IgD-negative memory B cell (primary cell): ENCODE results near the gene RBMS3. TPM values are rescaled to one million over a fixed set of nuclear protein-coding genes. Genes with fewer than 3 reads are reported as not detected.

Source experiments
- H3K27ac Mint-ChIP-seq, 3 donors: one replicate each; pipeline ENCODE4 v1.8.0; 2020 to 2022; ENCODE audit warnings: mild to moderate bottlenecking in 3 of 3, mixed read lengths in 3 of 3, moderate library complexity in 1 of 3
- H3K27me3 Mint-ChIP-seq: one replicate; pipeline ENCODE4 v1.8.0; 2021; ENCODE audit warnings: mixed read lengths
- H3K36me3 Mint-ChIP-seq: one replicate; pipeline ENCODE4 v1.8.0; 2020; ENCODE audit warnings: mild to moderate bottlenecking, mixed read lengths
- H3K4me1 Mint-ChIP-seq, 3 donors: one replicate each; pipeline ENCODE4 v1.8.0; 2020 to 2022; ENCODE audit warnings: mixed read lengths in 3 of 3, mild to moderate bottlenecking in 1 of 3
- H3K4me3 Mint-ChIP-seq, 4 donors: one replicate each; pipeline ENCODE4 v1.8.0; 2020 to 2022; ENCODE audit warnings: mild to moderate bottlenecking in 4 of 4, mixed read lengths in 4 of 4, moderate library complexity in 3 of 4
- H3K9me3 Mint-ChIP-seq, 3 donors: one replicate each; pipeline ENCODE4 v1.8.0; 2020 to 2021; ENCODE audit warnings: mixed read lengths in 3 of 3, mild to moderate bottlenecking in 1 of 3
- polyA plus RNA-seq: library from polyadenylated mRNA; unstranded; fragments of 300-500 nt; fragmentation: Illumina TruSeq; gene quantifications from one replicate; pipeline ENCODE4 v1.2.3, GENCODE V29; 2021

Gene RBMS3
- polyA plus RNA-seq, 1 donor from 2014 or later = not detected

GRCh38 chr3:29741231-29741630, 460.4 kb downstream of the RBMS3 start:
- no peaks in the 10 kb centered on the region for H3K4me1 Mint-ChIP-seq
- H3K27ac Mint-ChIP-seq = no peak overlapping the region
- H3K9me3 Mint-ChIP-seq = no peaks in the 10 kb centered on the region
- H3K36me3 Mint-ChIP-seq = no peaks in the 10 kb centered on the region
- H3K4me3 Mint-ChIP-seq = no peak overlapping the region
- H3K27me3 Mint-ChIP-seq = no peaks in the 10 kb centered on the region

GRCh38 chr3:29745232-29745870, 464.5 kb downstream of the RBMS3 start:
- Mint-ChIP-seq H3K36me3 (no peaks in the 10 kb centered on the region), H3K27me3 (no peaks in the 10 kb centered on the region), H3K9me3 (no peaks in the 10 kb centered on the region), H3K4me3 (no peak overlapping the region), H3K27ac (no peak overlapping the region), H3K4me1 (no peaks in the 10 kb centered on the region)

- Mint-ChIP-seq H3K27me3 (no peaks in the 10 kb centered on the region), H3K4me1 (no peaks in the 10 kb centered on the region), H3K27ac (no peak overlapping the region), H3K36me3 (no peaks in the 10 kb centered on the region), H3K4me3 (no peak overlapping the region), H3K9me3 (no peaks in the 10 kb centered on the region)
Measured at GRCh38 chr3:29746163-29746760, 465.4 kb downstream of the RBMS3 start.

GRCh38 chr3:29747991-29748390, 467.1 kb downstream of the RBMS3 start:
- no peak overlapping the region for H3K4me3 Mint-ChIP-seq
- no peaks in the 10 kb centered on the region for H3K9me3 Mint-ChIP-seq
- H3K27ac Mint-ChIP-seq = no peak overlapping the region
- no peaks in the 10 kb centered on the region for H3K36me3 Mint-ChIP-seq
- no peaks in the 10 kb centered on the region for H3K27me3 Mint-ChIP-seq
- H3K4me1 Mint-ChIP-seq = no peaks in the 10 kb centered on the region

GRCh38 chr3:29751647-29752314, 470.9 kb downstream of the RBMS3 start:
- Mint-ChIP-seq H3K9me3 (no peaks in the 10 kb centered on the region), H3K27ac (no peak overlapping the region), H3K4me1 (no peaks in the 10 kb centered on the region), H3K27me3 (no peaks in the 10 kb centered on the region), H3K36me3 (no peaks in the 10 kb centered on the region), H3K4me3 (no peak overlapping the region)

GRCh38 chr3:29754346-29754745, 473.5 kb downstream of the RBMS3 start:
- Mint-ChIP-seq H3K4me3 (no peak overlapping the region), H3K4me1 (no peaks in the 10 kb centered on the region), H3K9me3 (no peaks in the 10 kb centered on the region), H3K27ac (no peak overlapping the region), H3K36me3 (no peaks in the 10 kb centered on the region), H3K27me3 (no peaks in the 10 kb centered on the region)

GRCh38 chr3:29755416-29755815, 474.5 kb downstream of the RBMS3 start:
- Mint-ChIP-seq H3K4me1 (no peaks in the 10 kb centered on the region), H3K9me3 (no peaks in the 10 kb centered on the region), H3K36me3 (no peaks in the 10 kb centered on the region), H3K4me3 (no peak overlapping the region), H3K27me3 (no peaks in the 10 kb centered on the region), H3K27ac (no peak overlapping the region)

- Mint-ChIP-seq H3K27me3 (no peaks in the 10 kb centered on the region), H3K4me1 (no peaks in the 10 kb centered on the region), H3K4me3 (no peak overlapping the region), H3K27ac (no peak overlapping the region), H3K9me3 (no peaks in the 10 kb centered on the region), H3K36me3 (no peaks in the 10 kb centered on the region)
Measured at GRCh38 chr3:29757054-29757777, 476.3 kb downstream of the RBMS3 start.

GRCh38 chr3:29758108-29758433, 477.2 kb downstream of the RBMS3 start:
- no peaks in the 10 kb centered on the region for H3K4me1 Mint-ChIP-seq
- H3K27me3 Mint-ChIP-seq = no peaks in the 10 kb centered on the region
- no peaks in the 10 kb centered on the region for H3K9me3 Mint-ChIP-seq
- H3K27ac Mint-ChIP-seq = no peak overlapping the region
- H3K36me3 Mint-ChIP-seq = no peaks in the 10 kb centered on the region
- H3K4me3 Mint-ChIP-seq = no peak overlapping the region

GRCh38 chr3:29758434-29759322, 477.8 kb downstream of the RBMS3 start:
- Mint-ChIP-seq H3K36me3 (no peaks in the 10 kb centered on the region), H3K4me3 (no peak overlapping the region), H3K9me3 (no peaks in the 10 kb centered on the region), H3K4me1 (no peaks in the 10 kb centered on the region), H3K27me3 (no peaks in the 10 kb centered on the region), H3K27ac (no peak overlapping the region)

- Mint-ChIP-seq H3K36me3 (no peaks in the 10 kb centered on the region), H3K27me3 (no peaks in the 10 kb centered on the region), H3K4me1 (no peaks in the 10 kb centered on the region), H3K27ac (no peak overlapping the region), H3K4me3 (no peak overlapping the region), H3K9me3 (no peaks in the 10 kb centered on the region)
Measured at GRCh38 chr3:29759411-29760225, 478.7 kb downstream of the RBMS3 start.

- no peaks in the 10 kb centered on the region for H3K9me3 Mint-ChIP-seq
- no peaks in the 10 kb centered on the region for H3K4me1 Mint-ChIP-seq
- H3K4me3 Mint-ChIP-seq = no peak overlapping the region
- no peak overlapping the region for H3K27ac Mint-ChIP-seq
- no peaks in the 10 kb centered on the region for H3K27me3 Mint-ChIP-seq
- H3K36me3 Mint-ChIP-seq = no peaks in the 10 kb centered on the region
Measured at GRCh38 chr3:29760226-29760685, 479.4 kb downstream of the RBMS3 start.

GRCh38 chr3:29761517-29761916, 480.6 kb downstream of the RBMS3 start:
- no peak overlapping the region for H3K4me3 Mint-ChIP-seq
- H3K27ac Mint-ChIP-seq = no peak overlapping the region
- H3K36me3 Mint-ChIP-seq = no peaks in the 10 kb centered on the region
- H3K4me1 Mint-ChIP-seq = no peaks in the 10 kb centered on the region
- no peaks in the 10 kb centered on the region for H3K9me3 Mint-ChIP-seq
- H3K27me3 Mint-ChIP-seq = peaks cover 1% of the 10 kb centered on the region

GRCh38 chr3:29763115-29763514, 482.2 kb downstream of the RBMS3 start:
- Mint-ChIP-seq H3K9me3 (no peaks in the 10 kb centered on the region), H3K4me1 (no peaks in the 10 kb centered on the region), H3K27ac (no peak overlapping the region), H3K27me3 (peaks cover 1% of the 10 kb centered on the region), H3K4me3 (no peak overlapping the region), H3K36me3 (no peaks in the 10 kb centered on the region)
